GM18526 (cell line): Measurements from ENCODE around the gene RTL10.

Source experiments
- POLR2A ChIP-seq: IDR thresholded peaks from 3 replicates; pipeline ENCODE4 v1.6.1; 2011; ENCODE audit not compliant: insufficient read length; ENCODE audit errors: extremely low read depth

Gene RTL10, protein sequence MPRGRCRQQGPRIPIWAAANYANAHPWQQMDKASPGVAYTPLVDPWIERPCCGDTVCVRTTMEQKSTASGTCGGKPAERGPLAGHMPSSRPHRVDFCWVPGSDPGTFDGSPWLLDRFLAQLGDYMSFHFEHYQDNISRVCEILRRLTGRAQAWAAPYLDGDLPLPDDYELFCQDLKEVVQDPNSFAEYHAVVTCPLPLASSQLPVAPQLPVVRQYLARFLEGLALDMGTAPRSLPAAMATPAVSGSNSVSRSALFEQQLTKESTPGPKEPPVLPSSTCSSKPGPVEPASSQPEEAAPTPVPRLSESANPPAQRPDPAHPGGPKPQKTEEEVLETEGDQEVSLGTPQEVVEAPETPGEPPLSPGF

GRCh38 chr22:19854778-19855503 lies at the start of gene RTL10, which contains the start of gene GNB1L:
Gene RTL10 (minus strand): TSS chr22:19854874. CDS start chr22:19852261, 2,613 bp downstream.
Gene GNB1L (minus strand): TSS chr22:19854874. CDS start chr22:19821355, 33,519 bp downstream.
- TF ChIP-seq POLR2A = peak; percentile 95

DNA sequence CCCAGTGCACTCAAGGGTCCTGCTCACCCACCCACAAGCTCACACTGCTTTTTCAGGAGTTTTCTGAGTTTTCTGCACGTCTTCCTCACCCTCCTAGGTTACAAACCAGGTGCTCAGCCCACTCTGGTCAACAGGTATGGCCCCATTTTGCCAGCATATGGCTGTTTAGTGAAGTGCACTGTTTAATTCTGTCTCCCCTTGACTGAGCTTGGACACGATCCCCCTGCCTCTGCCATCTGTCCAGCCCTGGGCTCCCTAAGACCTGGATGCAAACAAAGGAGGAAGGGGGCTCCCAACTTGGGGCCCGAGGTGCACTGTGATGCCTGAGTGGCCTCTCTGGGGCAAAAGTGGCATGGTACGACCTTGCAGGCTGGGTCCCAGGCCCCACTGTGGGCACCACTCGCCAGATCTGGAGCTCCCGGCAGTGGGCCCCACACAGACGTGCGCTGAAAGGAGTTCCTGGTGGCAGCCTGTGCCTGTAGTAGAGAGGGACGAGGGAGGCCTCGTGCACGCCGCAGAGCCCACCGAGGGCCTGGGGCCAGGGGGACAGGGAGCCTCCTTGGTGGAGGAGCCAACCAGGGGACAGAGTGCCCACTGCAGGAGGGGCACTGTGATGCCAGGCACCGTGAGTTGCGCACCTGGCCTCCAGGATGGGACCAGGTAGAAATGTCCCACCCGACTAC lies 49.6 kb upstream of the RTL10 start:
- no peak for TF ChIP-seq POLR2A

GRCh38 chr22:19903513-19903912 lies 48.8 kb upstream of the RTL10 start:
- TF ChIP-seq POLR2A = no peak

DNA sequence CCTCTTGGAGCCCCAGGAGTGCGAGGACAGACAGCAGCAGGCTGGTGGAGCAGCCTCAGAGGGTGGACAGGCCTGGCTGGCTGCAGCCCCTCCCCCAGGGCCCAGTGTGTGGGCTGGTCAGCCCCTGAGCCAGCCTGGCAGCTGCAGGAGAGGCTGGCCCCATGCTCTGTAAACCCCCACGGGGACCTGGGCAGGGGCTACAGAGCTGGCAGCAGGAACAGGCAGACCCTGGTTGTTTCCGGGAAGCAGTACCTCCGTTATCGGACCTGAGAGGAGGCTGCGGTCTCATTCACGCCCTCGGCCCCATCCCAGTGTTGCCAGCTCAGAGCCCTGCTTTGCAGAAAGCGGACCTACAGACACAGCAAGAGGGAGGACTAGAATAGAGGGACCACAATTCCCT lies 48.4 kb upstream of the RTL10 start:
- TF ChIP-seq POLR2A = no peak

- no peak for TF ChIP-seq POLR2A
Observed at GRCh38 chr22:19902245-19902715, 47.6 kb upstream of the RTL10 start.

DNA sequence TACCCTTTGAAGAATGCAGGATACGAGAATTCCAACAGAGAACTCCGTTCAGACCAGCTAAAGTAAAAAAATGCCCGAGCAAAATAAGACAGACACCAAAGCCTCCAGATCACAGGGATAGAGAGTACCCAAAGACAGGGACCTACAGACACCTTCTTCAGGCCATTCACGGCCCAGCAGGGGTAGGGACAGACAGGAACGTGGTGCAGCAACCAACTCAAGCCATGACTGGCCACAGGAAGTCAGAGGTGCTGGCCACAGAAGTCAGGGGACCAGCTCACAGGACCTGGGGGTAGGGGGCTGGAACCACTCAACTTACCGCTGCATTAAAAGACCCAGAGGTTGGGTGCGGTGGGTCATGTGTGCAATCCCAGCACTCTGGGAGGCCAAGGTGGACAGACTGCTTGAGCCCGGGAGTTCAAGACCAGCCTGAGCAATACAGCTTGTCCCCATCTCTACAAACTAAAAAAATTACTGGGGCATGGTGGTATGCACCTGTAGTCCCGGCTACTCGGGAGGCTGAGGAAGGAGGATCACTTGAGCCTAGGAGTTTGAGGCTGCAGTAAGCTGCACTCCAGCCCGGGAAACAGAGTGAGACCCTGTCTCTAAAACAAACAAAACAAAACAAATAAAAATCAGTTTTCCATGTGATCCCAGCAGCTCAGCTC lies 47.0 kb upstream of the RTL10 start:
- no peak for TF ChIP-seq POLR2A

DNA sequence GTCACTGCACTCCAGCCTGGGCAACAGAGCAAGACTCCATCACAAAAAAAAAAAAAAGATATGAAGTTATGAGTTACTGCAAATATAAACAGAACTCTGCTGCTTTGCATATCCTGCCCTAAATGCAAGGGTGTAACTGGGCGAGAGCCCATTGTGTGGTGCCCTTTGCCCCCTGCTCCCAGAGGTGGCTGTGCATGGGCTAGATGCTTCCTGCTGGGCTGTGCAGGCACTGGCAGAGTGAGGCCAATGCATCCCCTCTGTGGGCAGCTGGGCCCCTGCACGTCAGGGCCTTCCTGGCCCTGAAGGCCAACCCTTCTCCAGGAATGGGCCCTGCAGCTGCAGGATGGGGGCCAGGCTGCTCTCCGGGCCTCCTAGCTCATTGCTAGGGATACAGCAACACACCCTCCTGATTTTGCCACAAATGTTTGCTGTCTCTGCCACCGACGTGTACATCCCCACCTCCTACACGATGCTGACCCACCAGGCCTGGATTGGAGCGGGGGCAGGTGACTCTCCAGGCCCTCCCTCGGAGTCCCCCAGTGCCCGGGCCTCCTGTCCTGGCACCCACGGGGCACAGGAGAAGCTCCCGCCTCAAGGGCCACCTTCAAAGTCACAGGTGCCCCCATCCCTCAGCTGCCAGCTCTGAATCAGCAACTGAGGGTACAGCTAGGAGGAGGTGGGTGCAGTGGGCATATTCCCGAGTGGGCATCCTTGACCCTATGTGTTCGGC lies 46.2 kb upstream of the RTL10 start:
- no peak for TF ChIP-seq POLR2A

DNA sequence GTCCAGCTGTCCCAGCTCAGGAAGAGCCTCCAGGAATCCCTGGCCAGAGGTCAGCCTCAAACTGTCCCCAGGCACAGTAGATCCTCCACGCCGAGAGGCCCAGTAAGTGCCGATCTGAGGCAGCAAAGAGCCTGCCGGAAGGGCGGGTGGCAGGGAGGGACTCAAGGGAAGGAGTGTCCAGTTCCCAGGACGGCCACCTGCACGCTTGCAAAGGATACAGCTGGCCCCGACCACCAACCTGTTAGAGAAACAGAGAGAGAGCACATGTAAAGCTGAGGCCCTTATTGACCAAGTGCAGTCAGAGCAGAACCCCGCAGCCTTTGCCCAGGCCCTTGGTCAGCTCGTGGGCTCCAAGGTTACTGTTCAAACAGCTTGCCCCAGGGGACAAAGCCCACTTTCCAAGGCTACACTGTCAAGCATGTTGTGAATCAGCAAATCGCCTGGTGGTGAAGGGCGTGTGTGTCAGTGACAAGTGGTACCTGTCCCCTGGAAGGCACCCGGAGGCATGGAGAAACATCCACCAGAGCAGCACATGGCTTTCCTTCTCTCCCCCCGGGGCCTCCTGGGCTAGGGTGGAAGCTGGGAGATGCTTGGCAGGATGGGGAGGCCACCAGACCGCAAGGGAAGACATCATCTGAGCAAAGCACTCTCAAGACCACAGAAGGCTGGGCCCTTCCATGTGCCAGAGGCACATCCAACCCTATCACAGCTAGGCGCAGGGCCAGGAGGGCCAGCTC lies 44.3 kb upstream of the RTL10 start:
- TF ChIP-seq POLR2A = no peak

DNA sequence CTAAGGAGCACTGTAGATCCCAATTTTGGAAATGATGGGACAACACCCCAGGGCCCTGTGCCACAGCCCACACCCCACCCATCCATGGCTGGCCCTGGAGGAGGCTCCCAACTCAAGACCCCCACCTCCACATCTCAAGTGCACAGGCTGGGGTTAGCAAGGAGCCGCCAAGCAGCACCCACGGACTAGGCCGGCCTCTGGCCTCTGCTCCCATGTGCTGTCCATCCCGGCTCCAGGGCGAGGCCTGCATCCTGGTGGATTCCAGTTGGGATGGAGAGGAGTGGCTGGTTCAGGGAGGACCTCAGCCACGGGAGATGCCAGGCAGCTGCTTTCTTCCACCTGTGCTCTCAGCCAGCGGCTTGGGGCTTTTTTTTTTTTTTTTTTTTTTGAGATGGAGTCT lies 43.5 kb upstream of the RTL10 start:
- no peak for TF ChIP-seq POLR2A

- TF ChIP-seq POLR2A = no peak
Observed at GRCh38 chr22:19897726-19898125, 43.1 kb upstream of the RTL10 start.

DNA sequence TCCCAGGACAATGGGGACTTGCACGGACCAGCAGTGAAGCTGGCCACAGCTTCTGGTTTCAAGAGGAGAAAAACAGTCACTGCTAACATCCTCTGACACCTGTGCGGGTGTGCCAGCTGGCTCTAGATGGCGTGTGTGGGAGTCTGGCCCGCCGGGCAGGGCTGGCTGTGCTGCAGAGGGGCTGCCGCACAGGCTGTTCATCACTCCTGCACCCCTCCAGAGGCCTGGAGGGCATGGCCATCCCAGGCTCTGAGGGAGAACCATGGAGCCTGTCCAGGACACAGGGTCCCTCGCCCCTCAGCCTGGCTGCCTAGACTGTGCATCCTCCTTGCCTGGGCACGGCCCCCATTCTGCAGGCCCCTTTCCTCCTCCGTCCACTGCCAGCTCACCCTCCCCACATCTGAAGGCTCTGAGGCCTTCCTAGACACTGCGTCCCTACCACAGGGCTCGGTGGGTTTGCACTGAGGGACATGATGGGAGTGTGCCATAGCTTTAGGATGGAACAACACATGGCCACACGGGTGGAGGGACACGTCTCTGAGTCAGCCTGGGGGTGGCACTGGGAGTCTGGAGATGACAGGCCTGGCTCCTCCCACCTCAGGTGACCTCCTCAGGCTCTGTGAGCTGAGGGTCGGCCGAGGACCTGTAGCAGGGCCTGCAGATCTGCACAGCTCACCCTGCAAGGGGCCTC lies 42.1 kb upstream of the RTL10 start:
- TF ChIP-seq POLR2A = no peak

- TF ChIP-seq POLR2A = no peak
Observed at GRCh38 chr22:19895160-19895849, 40.6 kb upstream of the RTL10 start.

GRCh38 chr22:19893363-19893762 lies 38.7 kb upstream of the RTL10 start:
- no peak for TF ChIP-seq POLR2A

- TF ChIP-seq POLR2A = no peak
Observed at GRCh38 chr22:19892925-19893324, 38.3 kb upstream of the RTL10 start.
